T-helper 2 cell (primary cell): ENCODE measurements around the gene SLC28A1.
"Not testable (repeated sequence)": the region's sequence is repeated elsewhere in the genome, so short reads cannot be mapped to it uniquely, and the experiment has no call there.

Experiments
- DNase-seq, 5 experiments: peaks; one replicate each; pipeline versions ENCODE4 v3.0.0 to v3.0.0-alpha.2; 2012 to 2022

SLC28A1 gene

GRCh38 chr15:84862214-84862975 is 22.1 kb upstream of the SLC28A1 start:
- DNase-seq, result no peak

- DNase-seq, result no peak
These were observed 20.7 kb upstream of the SLC28A1 start for GRCh38 chr15:84863565-84864443.

- DNase-seq, result no peak
These were observed 20.0 kb upstream of the SLC28A1 start for GRCh38 chr15:84864444-84864795.

- no peak for DNase-seq
These were observed 19.3 kb upstream of the SLC28A1 start for GRCh38 chr15:84865074-84865569.

- DNase-seq, result no peak
These were observed 16.2 kb upstream of the SLC28A1 start for GRCh38 chr15:84868037-84868880.

- DNase-seq, result no peak
These were observed 15.0 kb upstream of the SLC28A1 start for GRCh38 chr15:84869510-84869909.

GRCh38 chr15:84871428-84871985 is 13.0 kb upstream of the SLC28A1 start:
- DNase-seq, result peak in 1 of 5 experiments; percentile 22

GRCh38 chr15:84872009-84872910 is 12.2 kb upstream of the SLC28A1 start:
- DNase-seq, result no peak

- DNase-seq, result no peak
These were observed 10.5 kb upstream of the SLC28A1 start for GRCh38 chr15:84873997-84874396.

GRCh38 chr15:84874981-84875699 is 9.3 kb upstream of the SLC28A1 start:
- no peak for DNase-seq

- no peak for DNase-seq
These were observed 8.2 kb upstream of the SLC28A1 start for GRCh38 chr15:84876269-84876668.

GRCh38 chr15:84877701-84878100 is 6.8 kb upstream of the SLC28A1 start:
- DNase-seq, result not testable (repeated sequence)

- DNase-seq, result peak in 4 of 5 experiments; percentile 10 to 72 (median 36)
These were observed 6.0 kb upstream of the SLC28A1 start for GRCh38 chr15:84878504-84878903.

GRCh38 chr15:84879088-84879780 is 5.2 kb upstream of the SLC28A1 start:
- no peak for DNase-seq

- no peak for DNase-seq
These were observed 4.5 kb upstream of the SLC28A1 start for GRCh38 chr15:84880007-84880406.

GRCh38 chr15:84880822-84881519 is 3.5 kb upstream of the SLC28A1 start:
- no peak for DNase-seq

- DNase-seq, result no peak
These were observed 3.0 kb upstream of the SLC28A1 start for GRCh38 chr15:84881520-84881830.

GRCh38 chr15:84883466-84883865 is 996 bp upstream of the SLC28A1 start:
- DNase-seq, result no peak

GRCh38 chr15:84885801-84886200 is 1.3 kb downstream of the SLC28A1 start:
- DNase-seq, result no peak
